ENCODE data around the gene MICB.
"Not testable (repeated sequence)": the region's sequence is repeated elsewhere in the genome, so short reads cannot be mapped to it uniquely, and the experiment has no call there.

MICB gene

DNA sequence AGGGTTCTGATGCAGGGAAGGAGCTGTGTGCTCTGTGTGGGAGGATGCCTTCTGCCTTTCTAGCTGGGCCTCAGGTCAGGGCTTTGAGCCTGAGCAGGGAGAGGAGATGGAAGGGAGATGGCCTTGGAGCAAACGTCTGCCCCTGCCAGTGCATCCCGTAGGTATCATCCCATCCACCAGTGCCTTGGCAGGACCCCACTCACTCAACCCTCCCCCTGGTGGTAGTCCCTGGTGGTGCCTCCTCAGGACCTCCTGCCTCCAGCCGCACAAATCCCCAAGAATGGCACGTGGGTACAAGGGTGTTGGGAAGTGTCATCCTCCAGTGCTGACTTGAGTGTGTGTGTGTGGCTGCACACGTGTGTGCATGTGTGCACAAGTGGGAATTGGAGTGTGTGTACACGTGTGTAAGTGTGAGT lies 23.1 kb upstream of the MICB start:
- no peak for DNase-seq (ENCODE audit: low read depth, low spot score)

DNA sequence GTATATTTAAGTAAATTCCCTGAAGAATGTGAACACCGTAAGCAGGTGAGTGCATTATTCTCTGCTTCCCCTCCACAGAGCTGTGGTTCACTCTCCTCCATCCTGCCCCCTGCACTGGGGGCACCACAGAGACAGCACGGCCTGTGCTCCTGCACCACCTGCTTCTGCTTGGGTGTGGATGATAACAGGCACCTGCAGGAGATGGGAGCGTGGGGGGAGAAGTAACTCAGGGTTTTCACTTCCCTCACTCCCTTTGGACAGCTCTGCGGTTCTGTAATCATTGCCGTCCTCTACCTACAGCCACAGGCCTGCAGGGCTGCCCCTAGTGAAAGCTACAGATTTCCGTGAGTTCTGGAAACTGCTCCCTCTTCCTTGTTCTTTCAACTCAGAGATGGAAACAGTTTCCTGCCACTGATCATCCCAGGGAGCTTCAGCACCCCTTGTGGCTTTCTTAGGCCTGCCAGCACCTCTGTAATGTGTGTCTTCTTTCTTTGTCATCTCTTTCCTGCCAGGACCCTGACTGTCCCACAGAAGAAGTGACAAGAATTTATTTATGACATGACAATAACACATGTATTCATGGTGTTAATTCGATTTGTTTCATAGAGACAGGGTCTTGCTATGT lies 21.3 kb upstream of the MICB start:
- DNase-seq (ENCODE audit: low read depth, low spot score) = no peak

GRCh38 chr6:31477521-31477920 lies 20.4 kb upstream of the MICB start:
- DNase-seq (ENCODE audit: low read depth, low spot score) = no peak

DNA sequence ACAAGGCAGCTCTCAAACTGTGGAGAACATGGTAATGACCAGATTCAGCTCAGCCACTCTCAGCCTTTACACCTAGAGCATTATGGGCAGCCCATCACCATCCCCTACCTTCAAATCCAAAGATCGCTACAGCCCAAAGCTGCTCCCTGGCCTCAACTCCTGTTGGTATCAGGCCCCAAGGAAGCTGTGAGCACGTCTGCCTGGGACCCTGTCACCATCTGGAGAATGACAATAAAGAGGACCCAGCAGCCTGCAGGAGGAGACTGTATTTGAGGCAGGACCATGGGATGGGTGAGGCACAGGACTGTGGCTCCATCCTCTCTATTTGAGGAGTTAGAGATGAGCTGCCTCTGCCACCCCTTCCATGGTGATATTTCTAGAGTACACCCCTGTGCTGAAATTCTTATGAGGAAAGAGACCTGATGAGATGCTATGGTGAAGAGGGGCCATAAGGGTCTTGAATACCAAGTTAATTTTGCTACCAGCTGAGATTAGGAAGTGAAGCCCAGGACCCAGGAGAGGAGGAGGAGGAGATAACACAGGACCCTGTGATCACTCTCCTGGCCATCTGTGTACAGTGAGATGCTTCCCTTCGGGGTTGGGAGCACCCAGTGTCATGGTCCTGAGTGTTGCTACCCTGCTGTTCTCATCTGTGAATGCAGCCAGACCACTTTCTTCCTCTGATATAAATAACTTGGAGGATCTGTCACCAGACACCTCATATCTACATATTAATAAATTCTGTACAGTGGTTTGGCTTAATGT lies 19.6 kb upstream of the MICB start:
- no peak for DNase-seq (ENCODE audit: low read depth, low spot score)

- no peak for DNase-seq (ENCODE audit: low read depth, low spot score)
Measured at GRCh38 chr6:31479151-31479932, 18.6 kb upstream of the MICB start.

DNA sequence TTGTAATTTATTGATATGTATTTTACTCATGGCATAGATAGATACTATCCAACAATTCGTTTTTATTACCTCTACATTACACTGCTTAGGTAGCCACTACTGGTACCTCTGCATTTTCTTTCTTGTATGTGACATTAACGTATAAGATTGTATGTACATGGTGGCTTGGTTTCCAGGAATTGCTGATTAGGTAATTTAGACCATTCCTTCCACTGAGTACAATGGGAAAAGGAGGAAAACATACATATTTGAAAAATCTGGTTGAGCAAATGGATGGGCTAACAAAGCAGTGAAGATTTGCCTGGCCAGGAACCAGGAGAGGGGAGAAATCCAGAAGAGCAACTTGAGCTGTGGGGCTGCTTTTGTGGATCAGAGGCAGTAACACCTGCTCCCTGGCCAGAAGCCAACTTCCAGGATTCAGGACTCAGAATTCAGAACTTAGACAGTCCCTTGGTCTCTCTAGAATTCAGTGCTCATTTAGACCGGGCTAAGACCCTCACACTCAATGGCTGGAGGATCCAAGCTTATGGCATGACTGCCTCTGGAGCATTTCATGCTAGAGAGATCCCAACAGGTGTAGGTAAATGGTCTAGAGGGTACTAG lies 17.9 kb upstream of the MICB start:
- DNase-seq (ENCODE audit: low read depth, low spot score) = no peak

DNA sequence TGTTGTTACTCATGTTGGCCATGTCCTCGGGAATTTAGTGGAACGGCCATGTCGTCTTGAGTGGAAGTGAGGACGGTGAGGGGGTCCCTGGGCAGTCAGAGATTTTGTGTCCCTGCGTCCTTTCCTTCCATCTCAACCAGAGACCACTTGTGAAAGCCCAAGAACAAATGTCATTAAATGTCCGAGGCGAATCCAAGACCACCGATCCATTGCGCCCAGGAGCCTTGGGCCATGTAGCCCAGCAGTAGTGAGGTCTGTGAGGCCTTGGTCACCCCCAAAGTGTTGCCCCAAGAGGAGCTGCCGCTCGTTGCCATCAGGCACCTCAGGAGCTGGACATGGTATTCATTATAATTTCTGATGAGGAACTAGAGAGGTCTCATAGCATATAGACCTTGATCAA lies 17.4 kb upstream of the MICB start:
- DNase-seq (ENCODE audit: low read depth, low spot score) = no peak

- DNase-seq (ENCODE audit: low read depth, low spot score) = no peak
Measured at GRCh38 chr6:31483392-31483791, 14.6 kb upstream of the MICB start.

- DNase-seq (ENCODE audit: low read depth, low spot score) = no peak
Measured at GRCh38 chr6:31485055-31485454, 12.9 kb upstream of the MICB start.

DNA sequence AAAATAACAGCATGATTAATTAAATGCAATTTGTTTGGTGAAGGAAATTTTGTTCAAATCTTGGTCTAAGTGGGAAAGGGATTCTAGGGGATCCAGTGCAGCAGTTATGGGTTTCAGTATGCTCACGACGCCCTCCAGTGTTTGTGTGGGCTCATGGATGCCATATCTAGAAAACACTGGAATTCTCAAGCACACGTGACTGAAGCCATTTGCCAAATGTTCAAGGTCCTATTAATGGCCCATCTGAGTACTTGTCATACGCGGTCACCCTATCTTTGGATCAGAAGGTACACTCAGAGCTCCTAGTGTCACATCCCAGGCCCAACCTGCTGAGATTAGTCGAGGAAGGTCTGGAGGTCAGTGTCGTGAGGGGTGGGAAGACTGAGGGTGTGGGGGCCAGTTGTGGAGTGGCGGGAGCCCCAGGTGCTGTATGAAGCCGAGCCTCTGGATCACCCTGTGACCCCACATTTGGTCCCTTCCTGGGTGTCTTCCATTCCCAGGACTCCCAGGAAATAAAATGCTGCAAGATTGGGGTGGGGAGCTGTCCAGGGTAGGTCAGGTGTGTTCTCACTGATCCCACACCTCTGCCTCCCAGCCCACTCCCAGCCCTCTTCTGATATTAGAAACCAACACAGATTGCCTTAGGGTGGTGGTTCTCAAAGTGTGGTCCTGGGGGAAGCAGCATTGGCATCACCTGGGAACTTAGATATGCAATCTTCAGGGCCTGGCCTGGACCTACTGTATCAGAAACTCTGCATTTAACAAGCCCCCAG lies 11.7 kb upstream of the MICB start:
- DNase-seq (ENCODE audit: low read depth, low spot score) = not testable (repeated sequence)

DNA sequence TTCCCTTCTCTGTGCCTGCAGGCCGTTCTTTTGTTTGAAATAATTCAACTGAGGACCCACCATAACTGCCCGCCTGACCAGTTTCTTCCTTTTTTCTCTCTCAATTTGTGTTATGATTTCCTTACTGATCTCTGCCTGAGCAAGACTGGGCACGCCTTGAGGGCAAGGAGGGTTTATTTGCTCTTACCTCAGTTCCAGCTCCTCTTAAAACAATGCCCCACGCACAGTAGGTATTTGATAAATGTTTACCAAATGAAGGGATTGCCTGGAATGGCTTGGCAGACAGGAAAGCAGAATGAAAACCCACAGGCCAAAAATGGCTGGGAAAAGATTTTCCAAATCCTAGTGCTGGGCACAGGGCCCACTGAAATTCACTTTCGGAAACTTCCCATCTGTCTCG lies 10.3 kb upstream of the MICB start:
- DNase-seq (ENCODE audit: low read depth, low spot score) = not testable (repeated sequence)

- DNase-seq (ENCODE audit: low read depth, low spot score) = no peak
Measured at GRCh38 chr6:31489086-31489485, 8.9 kb upstream of the MICB start.

- no peak for DNase-seq (ENCODE audit: low read depth, low spot score)
Measured at GRCh38 chr6:31490115-31490873, 7.7 kb upstream of the MICB start.

- not testable (repeated sequence) for DNase-seq (ENCODE audit: low read depth, low spot score)
Measured at GRCh38 chr6:31493550-31493874, 4.4 kb upstream of the MICB start.

DNA sequence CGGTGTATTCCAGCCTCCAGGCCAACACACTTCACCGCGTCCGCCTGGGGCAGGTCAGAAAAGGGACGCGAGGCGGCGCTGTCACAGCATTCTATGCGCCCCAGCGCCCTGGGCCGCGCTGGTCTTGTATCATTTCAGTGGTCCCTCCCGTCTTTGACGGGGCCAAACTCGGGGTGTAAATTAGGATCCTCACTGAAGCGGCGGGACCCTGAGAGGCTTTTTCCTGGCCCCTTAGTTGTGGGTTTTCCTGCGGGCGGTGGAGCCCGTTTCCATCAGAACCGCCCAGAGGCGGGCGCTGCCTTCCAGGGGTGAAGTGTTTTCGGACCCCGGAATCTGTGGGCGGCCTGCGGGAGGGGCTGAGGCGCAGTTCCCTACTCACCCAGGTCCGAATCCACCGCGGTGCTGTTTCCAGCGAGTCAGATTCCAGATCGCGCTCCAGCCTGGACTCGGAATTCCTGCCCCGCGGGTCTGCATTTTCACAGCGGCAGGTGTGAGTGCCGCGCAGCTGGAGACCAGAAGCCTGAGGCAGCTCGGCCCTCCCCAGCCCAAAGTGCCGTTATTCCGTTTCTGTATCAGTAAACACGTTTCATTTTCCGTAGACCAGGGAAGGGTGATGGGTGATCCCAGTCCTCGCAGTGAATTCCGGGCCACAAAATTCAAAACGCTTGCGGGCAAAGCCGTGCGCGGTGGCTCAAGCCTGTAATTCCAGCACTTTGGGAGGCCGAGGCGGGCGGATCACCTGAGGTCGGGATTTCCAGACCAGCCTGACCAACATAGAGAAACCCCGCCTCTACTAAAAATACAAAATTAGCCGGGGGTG lies 3.9 kb upstream of the MICB start:
- DNase-seq (ENCODE audit: low read depth, low spot score) = no peak

- no peak for DNase-seq (ENCODE audit: low read depth, low spot score)
Measured at GRCh38 chr6:31495580-31495979, 2.4 kb upstream of the MICB start.

DNA sequence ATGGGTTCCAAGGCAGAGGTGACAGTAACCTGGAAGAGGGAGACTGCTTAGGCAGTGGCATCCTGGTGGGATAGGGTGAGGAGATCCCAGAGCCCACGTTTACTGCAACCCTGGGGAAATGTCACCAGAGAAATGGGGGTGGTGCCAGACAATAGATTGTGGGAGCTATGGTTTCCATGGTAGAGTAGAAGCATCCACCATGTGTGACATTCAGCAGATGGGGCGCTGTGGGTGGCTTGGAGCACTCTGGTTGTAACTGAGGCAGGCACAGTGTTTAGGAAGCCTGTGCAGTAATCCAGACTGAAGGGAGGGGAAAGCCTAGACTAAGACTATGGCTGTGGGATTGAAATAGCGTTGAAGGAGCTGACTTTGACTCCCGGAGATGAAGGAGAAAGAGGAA lies 1.1 kb upstream of the MICB start:
- DNase-seq (ENCODE audit: low read depth, low spot score) = not testable (repeated sequence)

- DNase-seq (ENCODE audit: low read depth, low spot score) = no peak
Measured at GRCh38 chr6:31498748-31499147, 803 bp downstream of the MICB start.

DNA sequence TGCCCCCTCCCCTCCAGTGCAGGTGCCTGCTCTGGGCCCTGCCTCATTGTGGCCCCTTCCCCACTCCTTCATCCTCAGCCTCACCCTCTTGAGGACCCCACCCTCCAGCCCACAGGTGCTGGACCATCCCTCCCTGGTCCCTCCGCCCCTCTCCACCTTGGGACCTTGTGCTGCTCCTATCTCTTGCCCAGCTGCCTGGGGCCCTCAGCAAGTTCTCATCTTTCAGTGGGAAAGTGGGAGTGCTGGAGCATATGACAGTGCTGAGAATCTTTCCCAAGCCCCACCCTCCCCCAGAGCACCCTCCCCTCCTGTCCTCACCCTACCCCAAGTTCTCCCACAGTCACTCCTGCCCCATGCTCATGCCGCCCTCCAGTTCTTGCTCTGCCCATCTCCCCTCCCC lies 1.7 kb downstream of the MICB start:
- not testable (repeated sequence) for DNase-seq (ENCODE audit: low read depth, low spot score)

GRCh38 chr6:31502586-31502985 lies 4.6 kb downstream of the MICB start:
- DNase-seq (ENCODE audit: low read depth, low spot score) = no peak
